Measurements from ENCODE around the gene IFNA4.
"Not testable (repeated sequence)": the region's sequence is repeated elsewhere in the genome, so short reads cannot be mapped to it uniquely, and the experiment has no call there.

- not testable (repeated sequence) for TF ChIP-seq ZBTB11 (tag by site-specific recombination; conservative IDR thresholded peaks at IDR 0.05; ENCODE audit: low read depth); ZFP41 (tag by site-specific recombination; IDR thresholded peaks at IDR 0.05; ENCODE audit: borderline replicate concordance); CTCF (tag by site-specific recombination; IDR thresholded peaks at IDR 0.05); ZSCAN18 (tag by site-specific recombination; IDR thresholded peaks at IDR 0.05); ZNF148 (tag by site-specific recombination; IDR thresholded peaks at IDR 0.05; ENCODE audit: borderline replicate concordance); REST (tag by site-specific recombination; IDR thresholded peaks at IDR 0.05); ZNF239 (tag by site-specific recombination; IDR thresholded peaks at IDR 0.05); ZNF423 (tag by site-specific recombination; IDR thresholded peaks at IDR 0.05); EGR2 (tag by site-specific recombination; IDR thresholded peaks at IDR 0.05; ENCODE audit: low read depth)
These were observed 19.7 kb upstream of the IFNA4 start, which contains the start of gene IFNA10 for GRCh38 chr9:21207043-21207442.

Measured in HEK293 (cell line).